Measurements from ENCODE around the gene CLCN5. TPM values are rescaled to one million over a fixed set of nuclear protein-coding genes. Genes with fewer than 3 reads are reported as not detected.

The CLCN5 gene
- total and polyA plus RNA-seq, 2 of the 13 experiments (the other 11 are each of a cell fraction or from before 2014, with no cell fraction given), result 7.8 to 27.3 TPM

- H4K20me1 ChIP-seq (ENCODE audit: insufficient read depth, low read length), result no peaks in the 10 kb centered on the region
- H3K9me3 ChIP-seq (ENCODE audit: low read length), result no peaks in the 10 kb centered on the region
- 92% methylated on average over 2 of the region's 2 CpGs for WGBS (ENCODE audit: low lambda C conversion rate)
- peaks cover 23% of the 10 kb centered on the region for H3K4me1 ChIP-seq (ENCODE audit: insufficient read depth, low read length)
- CTCF ChIA-PET (ENCODE audit: low intra/inter-chr PET ratio, low total read pairs), result no interaction called here
- POLR2A ChIA-PET, result no interaction called here
- H3K9ac ChIP-seq (ENCODE audit: insufficient read depth, low read depth, low read length), result no peak overlapping the region
- no peak for DNase-seq (ENCODE audit: low spot score)
- TF ChIP-seq EP300 (IDR thresholded peaks at IDR 0.05; ENCODE audit: low read depth in 2 of 2, low read length in 2 of 2), result no peak
- no peak for TF ChIP-seq EP300 (CRISPR knock-in tag; IDR thresholded peaks at IDR 0.05; ENCODE audit: borderline replicate concordance)
- TF ChIP-seq, protein P1, sequence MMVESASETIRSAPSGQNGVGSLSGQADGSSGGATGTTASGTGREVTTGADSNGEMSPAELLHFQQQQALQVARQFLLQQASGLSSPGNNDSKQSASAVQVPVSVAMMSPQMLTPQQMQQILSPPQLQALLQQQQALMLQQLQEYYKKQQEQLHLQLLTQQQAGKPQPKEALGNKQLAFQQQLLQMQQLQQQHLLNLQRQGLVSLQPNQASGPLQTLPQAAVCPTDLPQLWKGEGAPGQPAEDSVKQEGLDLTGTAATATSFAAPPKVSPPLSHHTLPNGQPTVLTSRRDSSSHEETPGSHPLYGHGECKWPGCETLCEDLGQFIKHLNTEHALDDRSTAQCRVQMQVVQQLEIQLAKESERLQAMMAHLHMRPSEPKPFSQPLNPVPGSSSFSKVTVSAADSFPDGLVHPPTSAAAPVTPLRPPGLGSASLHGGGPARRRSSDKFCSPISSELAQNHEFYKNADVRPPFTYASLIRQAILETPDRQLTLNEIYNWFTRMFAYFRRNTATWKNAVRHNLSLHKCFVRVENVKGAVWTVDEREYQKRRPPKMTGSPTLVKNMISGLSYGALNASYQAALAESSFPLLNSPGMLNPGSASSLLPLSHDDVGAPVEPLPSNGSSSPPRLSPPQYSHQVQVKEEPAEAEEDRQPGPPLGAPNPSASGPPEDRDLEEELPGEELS (CRISPR knock-in tag; IDR thresholded peaks at IDR 0.05), result no peak
- TF ChIP-seq RNF219 (CRISPR knock-in tag; IDR thresholded peaks at IDR 0.05), result no peak
- no peak for TF ChIP-seq ZNF724P (CRISPR knock-in tag; IDR thresholded peaks at IDR 0.05; ENCODE audit: borderline replicate concordance)
- no peaks in the 10 kb centered on the region for H3K27me3 ChIP-seq (ENCODE audit: control insufficient read depth in 1 of 2, insufficient read depth in 2 of 2, low read length in 2 of 2)
- no peak overlapping the region for H3K27ac ChIP-seq (ENCODE audit: extremely low read length, insufficient read depth, low read length)
- H3K4me3 ChIP-seq (replicated peaks in 1 of 3; ENCODE audit: insufficient read depth in 1 of 3, low read depth in 2 of 3, low read length in 3 of 3), result no peak overlapping the region
- H3K4me2 ChIP-seq (ENCODE audit: low read depth, low read length), result no peak overlapping the region
- in situ Hi-C loops (cut with HindIII; ENCODE audit: extremely low pct_ligation_motif_present, low pct_unique_long_range_greater_than_20kb), result loop anchor here (25.0 kb wide), 1 partner anchor 471 kb away; no protein-coding TSS in a partner anchor
- no peak overlapping the region for H2AFZ ChIP-seq (ENCODE audit: low read length)
- FAIRE-seq, result no peak
- H3K79me2 ChIP-seq (ENCODE audit: insufficient read depth, low read length), result no peaks in the 10 kb centered on the region
- no peaks in the 10 kb centered on the region for H3K36me3 ChIP-seq (replicated peaks in 1 of 2; ENCODE audit: control insufficient read depth in 1 of 2, insufficient read depth in 2 of 2, low read length in 2 of 2)
- BruUV-seq (replicated peaks), result no TSS peak
- ATAC-seq, result no peak
- intact Hi-C loops (cut with micrococcal nuclease; ENCODE audit: unreplicated experiment), result no loop called here
Measured at GRCh38 chrX:50115973-50116372, 193.6 kb downstream of the CLCN5 start.
